Tibial artery (tissue), 4 donors: ENCODE measurements around the gene NPDC1.

Source experiments
- DNase-seq, 2 donors: peaks; one replicate each; pipeline ENCODE4 v3.0.0-alpha.2; 2019
- H3K27ac ChIP-seq, 2 donors: fragments of 200-600 bp; sonication (generic) in 1 of 2; 1 replicate in 1 of 2; 2 replicates in 1 of 2; pipeline ENCODE4 v1.5.1; 2018 to 2019; ENCODE audit warnings: mild to moderate bottlenecking in 1 of 2
- H3K27me3 ChIP-seq, 2 donors: fragments of 200-600 bp; sonication (generic) in 1 of 2; one replicate each; pipeline versions ENCODE4 v1.5.1 to v1.6.0; 2016 to 2019
- H3K36me3 ChIP-seq, 3 donors: fragments of 200-600 bp; sonication (generic) in 2 of 3; one replicate each; pipeline ENCODE4 v1.5.1; 2016 to 2019; ENCODE audit warnings: mild to moderate bottlenecking in 2 of 3
- H3K4me1 ChIP-seq, 4 donors: fragments of 200-600 bp; sonication (generic) in 2 of 4; 1 replicate in 3 of 4; 2 replicates in 1 of 4; pipeline ENCODE4 v1.5.1; 2016 to 2019
- H3K4me3 ChIP-seq, 2 donors: fragments of 200-600 bp; sonication (generic) in 1 of 2; 1 replicate in 1 of 2; 2 replicates in 1 of 2; pipeline ENCODE4 v1.5.1; 2018 to 2019; ENCODE audit warnings: mild to moderate bottlenecking in 2 of 2
- H3K9me3 ChIP-seq, 3 donors: fragments of 200-600 bp; sonication (generic) in 1 of 3; one replicate each; pipeline ENCODE4 v1.5.1; 2016 to 2019
- intact Hi-C: fragments of 100-400 bp; cut with DNase I; formaldehyde crosslinking; loops from one replicate; pipeline ENCODE4 v1.15.0; 2023; ENCODE audit warnings: low total_unique reads
- TF ChIP-seq, protein P1 (sequence below), 2 experiments: fragments of 200-600 bp in 1 of 2; fragments of 450-650 bp in 1 of 2; IDR thresholded peaks; one replicate each; pipeline ENCODE4 v1.5.1; 2017 to 2019; ENCODE audit warnings: antibody characterized with exemption in 2 of 2, mild to moderate bottlenecking in 1 of 2, moderate library complexity in 1 of 2

NPDC1 gene

DNA sequence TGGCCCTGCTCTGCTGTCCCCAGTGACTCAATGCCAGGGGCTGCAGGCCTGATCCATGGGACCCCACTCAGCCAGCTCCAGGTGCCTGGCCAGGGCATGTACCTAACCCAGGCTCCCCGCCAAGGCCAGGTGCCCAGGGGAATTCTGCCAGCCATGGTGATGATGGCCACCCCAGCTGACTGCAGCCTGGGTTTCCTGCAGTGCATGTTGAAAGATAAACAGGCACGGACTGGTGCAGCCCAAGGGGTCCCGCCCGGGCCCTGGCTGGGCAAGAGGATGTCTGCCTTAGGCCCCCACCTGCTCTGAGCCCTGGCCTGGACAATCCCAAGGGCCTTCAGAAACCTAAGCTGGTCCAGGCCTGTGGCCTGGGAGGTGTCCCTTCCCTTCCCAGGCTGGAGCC lies 19.1 kb downstream of the NPDC1 start:
- Histone ChIP-seq H3K27me3 (no peaks in the 10 kb centered on the region), H3K36me3 (no peaks in the 10 kb centered on the region), H3K4me3 (peak overlapping the region; percentile 51 to 57), H3K9me3 (no peaks in the 10 kb centered on the region), H3K4me1 (peaks cover 0 to 38% (median 28%) of the 10 kb centered on the region in 4 donors), H3K27ac (peak overlapping the region; percentile 31 to 72)
- TF ChIP-seq, protein P1, sequence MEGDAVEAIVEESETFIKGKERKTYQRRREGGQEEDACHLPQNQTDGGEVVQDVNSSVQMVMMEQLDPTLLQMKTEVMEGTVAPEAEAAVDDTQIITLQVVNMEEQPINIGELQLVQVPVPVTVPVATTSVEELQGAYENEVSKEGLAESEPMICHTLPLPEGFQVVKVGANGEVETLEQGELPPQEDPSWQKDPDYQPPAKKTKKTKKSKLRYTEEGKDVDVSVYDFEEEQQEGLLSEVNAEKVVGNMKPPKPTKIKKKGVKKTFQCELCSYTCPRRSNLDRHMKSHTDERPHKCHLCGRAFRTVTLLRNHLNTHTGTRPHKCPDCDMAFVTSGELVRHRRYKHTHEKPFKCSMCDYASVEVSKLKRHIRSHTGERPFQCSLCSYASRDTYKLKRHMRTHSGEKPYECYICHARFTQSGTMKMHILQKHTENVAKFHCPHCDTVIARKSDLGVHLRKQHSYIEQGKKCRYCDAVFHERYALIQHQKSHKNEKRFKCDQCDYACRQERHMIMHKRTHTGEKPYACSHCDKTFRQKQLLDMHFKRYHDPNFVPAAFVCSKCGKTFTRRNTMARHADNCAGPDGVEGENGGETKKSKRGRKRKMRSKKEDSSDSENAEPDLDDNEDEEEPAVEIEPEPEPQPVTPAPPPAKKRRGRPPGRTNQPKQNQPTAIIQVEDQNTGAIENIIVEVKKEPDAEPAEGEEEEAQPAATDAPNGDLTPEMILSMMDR (IDR thresholded peaks at IDR 0.05), result no peak
- no peak for DNase-seq
- intact Hi-C loops, result loop anchor here (5.0 kb wide), 2 partner anchors 75 to 185 kb away; partner anchors contain the start of genes AJM1 and LCN12

GRCh38 chr9:137026384-137026783 lies 19.6 kb downstream of the NPDC1 start:
- H3K4me1 ChIP-seq, result peaks cover 0 to 38% (median 28%) of the 10 kb centered on the region in 4 donors
- intact Hi-C loops, result loop anchor here (5.0 kb wide), 2 partner anchors 74 to 184 kb away; partner anchors contain the start of genes AJM1 and LCN12
- no peaks in the 10 kb centered on the region for H3K27me3 ChIP-seq
- no peak for DNase-seq
- no peaks in the 10 kb centered on the region for H3K9me3 ChIP-seq
- H3K27ac ChIP-seq, result no peak overlapping the region
- no peak overlapping the region for H3K4me3 ChIP-seq
- TF ChIP-seq, protein P1 (IDR thresholded peaks at IDR 0.05), result no peak
- peaks cover 0 to 2% (median 0%) of the 10 kb centered on the region in 3 donors for H3K36me3 ChIP-seq

DNA sequence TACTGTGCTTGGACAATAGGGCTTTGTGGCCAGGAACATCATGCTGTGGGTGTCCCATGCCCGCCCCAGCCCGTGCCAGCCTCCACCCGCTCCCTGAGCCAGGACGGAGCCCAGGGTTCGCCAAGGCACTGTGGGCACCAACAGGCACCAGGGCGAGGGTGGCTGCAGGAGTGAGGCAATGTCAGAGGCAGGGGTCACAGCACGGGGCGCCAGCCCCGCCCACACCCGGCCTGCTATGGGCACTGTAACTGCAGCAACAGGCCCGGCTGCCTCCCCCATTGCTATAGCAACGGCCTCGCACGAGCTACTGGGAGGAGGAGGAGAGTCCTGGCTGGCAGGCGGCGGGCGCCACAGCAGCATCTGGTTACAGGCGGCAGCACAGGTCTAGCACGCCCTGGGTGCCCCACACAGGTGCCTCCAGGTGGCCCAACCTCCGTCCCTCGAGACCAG lies 20.4 kb downstream of the NPDC1 start:
- H3K4me1 ChIP-seq, result peaks cover 0 to 38% (median 28%) of the 10 kb centered on the region in 4 donors
- H3K36me3 ChIP-seq, result peaks cover 0 to 11% (median 0%) of the 10 kb centered on the region in 3 donors
- H3K9me3 ChIP-seq, result no peaks in the 10 kb centered on the region
- intact Hi-C loops, result loop anchor here (5.0 kb wide), 2 partner anchors 73 to 183 kb away; partner anchors contain the start of genes AJM1 and LCN12
- no peaks in the 10 kb centered on the region for H3K27me3 ChIP-seq
- no peak overlapping the region for H3K27ac ChIP-seq
- TF ChIP-seq, protein P1 (IDR thresholded peaks at IDR 0.05), result no peak
- no peak overlapping the region for H3K4me3 ChIP-seq
- DNase-seq, result no peak

DNA sequence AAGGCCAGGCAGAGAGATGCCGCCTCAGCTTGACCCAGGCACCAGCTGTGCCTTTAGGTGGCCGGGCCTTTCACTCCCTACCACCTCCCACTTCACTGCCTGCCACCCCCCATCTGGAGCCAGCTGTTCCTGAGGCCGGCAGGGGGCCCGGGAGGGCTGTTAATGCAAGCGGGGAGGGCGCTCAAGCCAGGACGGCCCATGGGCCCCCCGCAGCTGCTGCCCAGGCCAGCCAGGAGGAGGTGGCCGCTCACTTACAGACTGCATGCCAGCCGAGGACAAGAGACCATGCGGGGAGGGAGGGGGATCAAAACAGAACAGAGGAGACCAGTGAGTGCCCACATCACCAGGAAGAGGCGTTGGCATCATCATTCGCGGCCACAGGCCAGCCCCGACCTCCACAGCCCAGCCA lies 22.4 kb downstream of the NPDC1 start:
- no peak overlapping the region for H3K4me3 ChIP-seq
- peaks cover 0 to 27% (median 16%) of the 10 kb centered on the region in 4 donors for H3K4me1 ChIP-seq
- no peak overlapping the region for H3K27ac ChIP-seq
- TF ChIP-seq, protein P1 (IDR thresholded peaks at IDR 0.05), result no peak
- intact Hi-C loops, result no loop called here
- DNase-seq, result no peak
- H3K27me3 ChIP-seq, result no peaks in the 10 kb centered on the region
- H3K9me3 ChIP-seq, result no peaks in the 10 kb centered on the region
- H3K36me3 ChIP-seq, result peaks cover 0 to 26% (median 0%) of the 10 kb centered on the region in 3 donors

- Histone ChIP-seq H3K9me3 (no peaks in the 10 kb centered on the region), H3K4me1 (peaks cover 0 to 24% (median 13%) of the 10 kb centered on the region in 4 donors), H3K36me3 (peaks cover 0 to 27% (median under 1%) of the 10 kb centered on the region in 3 donors), H3K27ac (no peak overlapping the region), H3K27me3 (no peaks in the 10 kb centered on the region), H3K4me3 (no peak overlapping the region)
- intact Hi-C loops, result no loop called here
- TF ChIP-seq, protein P1 (IDR thresholded peaks at IDR 0.05), result no peak
- DNase-seq, result no peak
These were observed 22.8 kb downstream of the NPDC1 start for GRCh38 chr9:137023157-137023556.
